Stimulated activated CD4-positive, alpha-beta T cell treated with anti-CD3 and anti-CD28 coated beads, Interleukin-15, amount 100 ng/mL, for 48 hours (primary cell): Measurements from ENCODE around the gene MSANTD4.
"Not testable (repeated sequence)": the region's sequence is repeated elsewhere in the genome, so short reads cannot be mapped to it uniquely, and the experiment has no call there.

ENCODE experiments used
- DNase-seq, 2 donors: peaks; one replicate each; pipeline ENCODE4 v3.0.0-alpha.2; 2020; ENCODE audit warnings: low read depth in 2 of 2

The MSANTD4 gene

GRCh38 chr11:106014035-106014434 is 8.0 kb downstream of the MSANTD4 start:
- DNase-seq, result no peak

- DNase-seq, result no peak
Measured at GRCh38 chr11:106012744-106013143, 9.3 kb downstream of the MSANTD4 start.

GRCh38 chr11:106011481-106011880 is 10.6 kb downstream of the MSANTD4 start:
- no peak for DNase-seq

GRCh38 chr11:106003094-106003493 is 18.9 kb downstream of the MSANTD4 start:
- DNase-seq, result not testable (repeated sequence)

- no peak for DNase-seq
Measured at GRCh38 chr11:106001304-106002012, 20.6 kb downstream of the MSANTD4 start.

GRCh38 chr11:105991888-105992287 is 30.2 kb downstream of the MSANTD4 start:
- DNase-seq, result no peak

GRCh38 chr11:105989124-105989523 is 32.9 kb downstream of the MSANTD4 start:
- DNase-seq, result no peak

- no peak for DNase-seq
Measured at GRCh38 chr11:105988197-105988596, 33.8 kb downstream of the MSANTD4 start.

GRCh38 chr11:105986554-105986953 is 35.5 kb downstream of the MSANTD4 start:
- DNase-seq, result no peak

GRCh38 chr11:105979997-105980703 is 41.9 kb downstream of the MSANTD4 start:
- DNase-seq, result no peak

- no peak for DNase-seq
Measured at GRCh38 chr11:105975128-105975527, 46.9 kb downstream of the MSANTD4 start.

GRCh38 chr11:105969756-105970155 is 52.3 kb downstream of the MSANTD4 start:
- no peak for DNase-seq

- DNase-seq, result no peak
Measured at GRCh38 chr11:105968021-105968697, 53.9 kb downstream of the MSANTD4 start.

- no peak for DNase-seq
Measured at GRCh38 chr11:105960252-105961245, 61.5 kb downstream of the MSANTD4 start.
